HepG2 (cell line): ENCODE data around the gene KIF5B. TPM values are rescaled to one million over a fixed set of nuclear protein-coding genes. Genes with fewer than 3 reads are reported as not detected.

Experiments used
- ATAC-seq: fragments of 200-7000 bp; cut with Tn5 transposase; 3 replicates; pipeline ENCODE4 v1.9.1; 2020; ENCODE audit warnings: mild to moderate bottlenecking, moderate library complexity
- BruUV-seq: library from RNA; stranded (reverse); fragments of 400-500 nt; replicated peaks from 2 replicates; lab custom pipeline; 2021; lab: Mats Ljungman, UMichigan
- CTCF ChIA-PET: fragments of 300-600 bp; formaldehyde crosslinking; extraction: SDS; loops from one replicate; lab custom pipeline; 2021; ENCODE audit warnings: low total read pairs, inconsistent platforms, low intra/inter-chr PET ratio; lab: Yijun Ruan, JAX
- POLR2A ChIA-PET: fragments of 350-600 bp; sonication (Branson Sonifier 250); formaldehyde crosslinking; loops from one replicate; lab custom pipeline; 2020; ENCODE audit warnings: antibody characterized with exemption, inconsistent platforms; lab: Yijun Ruan, JAX
- DNase-seq: peaks from one replicate; pipeline ENCODE4 v3.0.0-alpha.2; 2015; ENCODE audit warnings: low spot score
- FAIRE-seq: peaks from 3 replicates; lab custom pipeline; 2011; peaks lifted over from hg19 to GRCh38; lab: Jason Lieb, UNC
- H2AFZ ChIP-seq: one replicate; pipeline ENCODE4 v1.6.1; 2011; ENCODE audit warnings: low read length, inconsistent platforms
- H3K27ac ChIP-seq: fragments of 300-600 bp; 3 replicates; pipeline ENCODE4 v1.8.0; 2011; ENCODE audit warnings: mixed run types, mild to moderate bottlenecking, mixed read lengths, low read length, inconsistent platforms; ENCODE audit not compliant: insufficient read depth; ENCODE audit errors: extremely low read length
- H3K27me3 ChIP-seq, 2 experiments: fragments of 200-600 bp in 1 of 2; 2 replicates in 1 of 2; 3 replicates in 1 of 2; pipeline versions ENCODE4 v1.6.0 to v1.8.0; 2011; ENCODE audit warnings: low read length in 2 of 2, mild to moderate bottlenecking in 2 of 2, moderate library complexity in 2 of 2, inconsistent platforms in 1 of 2; ENCODE audit not compliant: insufficient read depth in 2 of 2, control insufficient read depth in 1 of 2
- H3K36me3 ChIP-seq, 2 experiments: fragments of 200-600 bp in 1 of 2; replicated peaks in 1 of 2; 2 replicates in 1 of 2; 3 replicates in 1 of 2; pipeline versions ENCODE4 v1.5.1 to v1.8.0; 2011; ENCODE audit warnings: low read length in 2 of 2, inconsistent platforms in 1 of 2; ENCODE audit not compliant: insufficient read depth in 2 of 2, control insufficient read depth in 1 of 2
- H3K4me1 ChIP-seq: 2 replicates; pipeline ENCODE4 v1.5.1; 2012; ENCODE audit warnings: low read length, inconsistent platforms; ENCODE audit not compliant: insufficient read depth
- H3K4me2 ChIP-seq: 2 replicates; pipeline ENCODE4 v1.6.0; 2011; ENCODE audit warnings: low read depth, low read length, inconsistent platforms
- H3K4me3 ChIP-seq, 3 experiments: fragments of 200-600 bp in 1 of 3; sonication (generic), shearing (Covaris generic) in 1 of 3; replicated peaks in 1 of 3; 2 replicates each; pipeline ENCODE4 v1.5.1; 2011 to 2016; ENCODE audit warnings: low read length in 3 of 3, inconsistent platforms in 2 of 3, low read depth in 2 of 3, mild to moderate bottlenecking in 2 of 3, control low read depth in 1 of 3, mixed read lengths in 1 of 3; ENCODE audit not compliant: insufficient read depth in 1 of 3
- H3K79me2 ChIP-seq: one replicate; pipeline ENCODE4 v1.6.1; 2011; ENCODE audit warnings: low read length, inconsistent platforms; ENCODE audit not compliant: insufficient read depth
- H3K9ac ChIP-seq: 2 replicates; pipeline ENCODE4 v1.6.0; 2011; ENCODE audit warnings: mild to moderate bottlenecking, low read depth, low read length, inconsistent platforms; ENCODE audit not compliant: insufficient read depth
- H3K9me3 ChIP-seq: 2 replicates; pipeline ENCODE4 v1.5.1; 2012; ENCODE audit warnings: mild to moderate bottlenecking, low read length
- H4K20me1 ChIP-seq: 2 replicates; pipeline ENCODE4 v1.6.0; 2011; ENCODE audit warnings: inconsistent platforms, mild to moderate bottlenecking, low read length, moderate library complexity; ENCODE audit not compliant: insufficient read depth
- HNRNPL ChIP-seq: fragments of 200-400 bp; formaldehyde crosslinking; IDR thresholded peaks from 2 replicates; pipeline ENCODE4 v1.6.1; 2017; ENCODE audit warnings: mild to moderate bottlenecking, low read depth, low read length
- HNRNPLL ChIP-seq: fragments of 200-400 bp; formaldehyde crosslinking; IDR thresholded peaks from 2 replicates; pipeline ENCODE4 v1.6.1; 2017; ENCODE audit warnings: mild to moderate bottlenecking, low read depth, low read length; ENCODE audit not compliant: poor library complexity, severe bottlenecking
- HOXD1 ChIP-seq: sonication (generic); formaldehyde crosslinking; IDR thresholded peaks from 2 replicates; pipeline ENCODE4 v1.5.0; 2020; ENCODE audit warnings: missing genetic modification reagents
- ISL2 ChIP-seq: sonication (generic); formaldehyde crosslinking; IDR thresholded peaks from 2 replicates; pipeline ENCODE4 v1.5.0; 2020; ENCODE audit warnings: missing genetic modification reagents
- MYNN ChIP-seq: sonication (generic); formaldehyde crosslinking; IDR thresholded peaks from 2 replicates; pipeline ENCODE4 v1.4.0; 2020; ENCODE audit warnings: mild to moderate bottlenecking, low read depth, missing genetic modification reagents
- RFX5 ChIP-seq: IDR thresholded peaks from 2 replicates; pipeline ENCODE4 v1.6.1; 2011; ENCODE audit warnings: low read depth, low read length, improper control_type of control experiment
- ZIK1 ChIP-seq: sonication (generic); formaldehyde crosslinking; IDR thresholded peaks from 2 replicates; pipeline ENCODE4 v1.5.0; 2020; ENCODE audit warnings: mild to moderate bottlenecking, low read depth, missing genetic modification reagents, borderline replicate concordance
- ZNF770 ChIP-seq: sonication (generic); formaldehyde crosslinking; IDR thresholded peaks from 2 replicates; pipeline ENCODE4 v1.5.0; 2020; ENCODE audit warnings: mild to moderate bottlenecking, missing genetic modification reagents
- WGBS: methylation state at CpG from one replicate; pipeline ENCODE4 v1.1.6; 2017; ENCODE audit warnings: low lambda C conversion rate; 5-methylcytosine and 5-hydroxymethylcytosine counted together
- in situ Hi-C: cut with HindIII; loops from 2 replicates; pipeline ENCODE4 v1.10.0; 2017; ENCODE audit warnings: low pct_unique_long_range_greater_than_20kb; ENCODE audit not compliant: extremely low pct_ligation_motif_present
- intact Hi-C: fragments of 100-400 bp; cut with micrococcal nuclease; formaldehyde crosslinking; loops from one replicate; pipeline ENCODE4 v1.10.0; 2022; ENCODE audit not compliant: unreplicated experiment
- polyA plus RNA-seq, 8 experiments: library from polyadenylated mRNA; depleted of rRNA in 3 of 8; stranded (reverse) in 7 of 8; unstranded in 1 of 8; fragments of >200 nt; fragmentation: Illumina TruSeq in 4 of 8; extraction: Trizol in 4 of 8; gene quantifications; 2 replicates each; pipeline versions ENCODE4 v1.2.1 to v1.2.3, GENCODE V29; 2011 to 2016; ENCODE audit warnings: low read depth in 4 of 8, missing spikeins in 1 of 8, mixed read lengths in 1 of 8; ENCODE audit not compliant: insufficient read depth in 1 of 8
- total RNA-seq, 5 experiments: library from RNA; depleted of rRNA; stranded (reverse); fragments of >200 nt; fragmentation: Illumina TruSeq; extraction: Trizol; gene quantifications; 2 replicates each; pipeline ENCODE4 v1.2.3, GENCODE V29; 2016; ENCODE audit warnings: low read depth in 1 of 5

KIF5B gene
- total and polyA plus RNA-seq, 2 of the 13 experiments (the other 11 are each of a cell fraction or from before 2014, with no cell fraction given), result 34.3 to 133 TPM

- TF ChIP-seq ZNF770 (CRISPR knock-in tag) (no peak), HOXD1 (CRISPR knock-in tag) (no peak), ZIK1 (CRISPR knock-in tag) (no peak)
Observed at GRCh38 chr10:32039734-32040133, 16.5 kb downstream of the KIF5B start (continued).

GRCh38 chr10:32038777-32039176 lies 17.4 kb downstream of the KIF5B start:
- CTCF ChIA-PET, result no interaction called here
- Histone ChIP-seq H2AFZ (no peak overlapping the region), H3K79me2 (peaks cover 65% of the 10 kb centered on the region)
- 94% methylated on average over 3 of the region's 3 CpGs for WGBS
- DNase-seq, result no peak
- TF ChIP-seq MYNN (CRISPR knock-in tag), result no peak
- no peak for TF ChIP-seq HNRNPLL
- no peak for TF ChIP-seq RFX5
- no peak for TF ChIP-seq ISL2
- TF ChIP-seq HNRNPL, result no peak
- TF ChIP-seq, all 625 proteins: peak for 0
- no peak for ATAC-seq
- no TSS peak for BruUV-seq
- no peak overlapping the region for H3K9ac ChIP-seq
- FAIRE-seq, result no peak
- POLR2A ChIA-PET, result no interaction called here
- no peak overlapping the region for H3K27ac ChIP-seq
- in situ Hi-C loops, result no loop called here
- peaks cover 13 to 75% of the 10 kb centered on the region in 2 experiments for H3K36me3 ChIP-seq
- intact Hi-C loops, result no loop called here
- H3K27me3 ChIP-seq, result no peaks in the 10 kb centered on the region
- H3K4me3 ChIP-seq, result no peak overlapping the region
- H3K9me3 ChIP-seq, result no peaks in the 10 kb centered on the region
- H4K20me1 ChIP-seq, result peaks cover 35% of the 10 kb centered on the region
- no peak overlapping the region for H3K4me2 ChIP-seq
- H3K4me1 ChIP-seq, result peaks cover 23% of the 10 kb centered on the region
